Endothelial cell of umbilical vein (primary cell): ENCODE results near the gene LRCH2.

Source experiments
- CTCF ChIP-seq, 2 donors: IDR thresholded peaks; 1 replicate in 1 of 2; 2 replicates in 1 of 2; pipeline ENCODE4 v1.5.1; 2011; ENCODE audit warnings: low read length in 2 of 2, mild to moderate bottlenecking in 2 of 2, moderate library complexity in 2 of 2, control low read depth in 1 of 2, inconsistent platforms in 1 of 2, low read depth in 1 of 2; ENCODE audit not compliant: insufficient read depth in 1 of 2; ENCODE audit errors: extremely low read depth in 1 of 2
- EZH2 ChIP-seq: IDR thresholded peaks from 2 replicates; pipeline ENCODE4 v1.6.1; 2012; ENCODE audit warnings: borderline replicate concordance, low read depth, mild to moderate bottlenecking, moderate library complexity, low read length, inconsistent platforms; ENCODE audit not compliant: severe bottlenecking
- JUN ChIP-seq: IDR thresholded peaks from 2 replicates; pipeline ENCODE4 v1.6.1; 2011; ENCODE audit warnings: borderline replicate concordance, low read depth; ENCODE audit not compliant: insufficient read length, insufficient read depth
- POLR2AphosphoS5 ChIP-seq: IDR thresholded peaks from 2 replicates; pipeline ENCODE4 v1.6.1; 2012; ENCODE audit warnings: low read depth, mild to moderate bottlenecking, control low read depth, low read length, moderate library complexity; ENCODE audit not compliant: insufficient read depth

GRCh38 chrX:115237056-115237455 lies 3.2 kb upstream of the LRCH2 start:
- no peak for TF ChIP-seq JUN
- TF ChIP-seq CTCF (IDR thresholded peaks at IDR 0.05; ENCODE audit: extremely low read depth in 1 of 2, insufficient read depth in 1 of 2, low read depth in 1 of 2, low read length in 2 of 2), result no peak
- TF ChIP-seq POLR2AphosphoS5, result no peak
- TF ChIP-seq EZH2, result no peak
